GM12891 (cell line): Measurements from ENCODE around the gene ZNF438.

ENCODE experiments used
- POLR2A ChIP-seq: IDR thresholded peaks from 2 replicates; pipeline ENCODE4 v1.6.1; 2011; ENCODE audit warnings: low read depth, low read length, control low read depth
- POLR2AphosphoS5 ChIP-seq: IDR thresholded peaks from 2 replicates; pipeline ENCODE4 v1.6.1; 2011; ENCODE audit warnings: low read depth, low read length, control low read depth
- POU2F2 ChIP-seq: IDR thresholded peaks from 2 replicates; pipeline ENCODE4 v1.6.1; 2011; ENCODE audit warnings: low read depth, mild to moderate bottlenecking, control low read depth, low read length, moderate library complexity
- SPI1 ChIP-seq: IDR thresholded peaks from 2 replicates; pipeline ENCODE4 v1.6.1; 2011; ENCODE audit warnings: low read depth, low read length, control low read depth

- TF ChIP-seq POLR2A (no peak), POLR2AphosphoS5 (no peak), POU2F2 (no peak), SPI1 (no peak)
These were observed 9.3 kb upstream of the ZNF438 start for GRCh38 chr10:31041011-31041410.
